NCI-H748 (cell line): ENCODE measurements around the gene RAC3.

Experiments used
- DNase-seq: peaks from one replicate; lab custom pipeline; 2025; ENCODE audit not compliant: unreplicated experiment; lab: John Stamatoyannopoulos, UW

RAC3 gene

GRCh38 chr17:82053556-82054263, 22.2 kb downstream of the RAC3 start:
- no peak for DNase-seq

GRCh38 chr17:82054351-82055022, 23.0 kb downstream of the RAC3 start:
- DNase-seq = no peak

GRCh38 chr17:82055023-82055964, 23.8 kb downstream of the RAC3 start:
- no peak for DNase-seq

- DNase-seq = no peak
Measured at GRCh38 chr17:82055965-82056728, 24.7 kb downstream of the RAC3 start.

- no peak for DNase-seq
Measured at GRCh38 chr17:82056729-82057621, 25.5 kb downstream of the RAC3 start.

GRCh38 chr17:82058230-82058854, 26.9 kb downstream of the RAC3 start:
- no peak for DNase-seq

- DNase-seq = no peak
Measured at GRCh38 chr17:82058855-82059249, 27.4 kb downstream of the RAC3 start.

- DNase-seq = no peak
Measured at GRCh38 chr17:82059272-82060000, 28.0 kb downstream of the RAC3 start.

GRCh38 chr17:82060001-82060380, 28.5 kb downstream of the RAC3 start:
- DNase-seq = no peak

GRCh38 chr17:82060614-82061013, 29.1 kb downstream of the RAC3 start:
- DNase-seq = no peak

- DNase-seq = no peak
Measured at GRCh38 chr17:82061047-82061925, 29.8 kb downstream of the RAC3 start.

- no peak for DNase-seq
Measured at GRCh38 chr17:82062076-82062983, 30.9 kb downstream of the RAC3 start.

- DNase-seq = no peak
Measured at GRCh38 chr17:82062984-82063368, 31.5 kb downstream of the RAC3 start.

- DNase-seq = no peak
Measured at GRCh38 chr17:82063424-82064415, 32.2 kb downstream of the RAC3 start.

- peak; percentile 63 for DNase-seq
Measured at GRCh38 chr17:82064433-82065192, 33.1 kb downstream of the RAC3 start.
